Upper lobe of right lung (tissue), 1 donor: ENCODE measurements around the gene GABRE. TPM values are rescaled to one million over a fixed set of nuclear protein-coding genes. Genes with fewer than 3 reads are reported as not detected.

ENCODE experiments used
- ATAC-seq: fragments of 200-7000 bp; cut with Tn5 transposase; one replicate; pipeline ENCODE4 v1.9.1; 2020; ENCODE audit warnings: mild to moderate bottlenecking, moderate library complexity
- DNase-seq: peaks from one replicate; pipeline ENCODE4 v3.0.0-alpha.2; 2020
- H3K27ac ChIP-seq: fragments of 200-600 bp; one replicate; pipeline ENCODE4 v1.8.0; 2022
- H3K27me3 ChIP-seq: fragments of 200-600 bp; one replicate; pipeline ENCODE4 v1.8.0; 2022; ENCODE audit warnings: mild to moderate bottlenecking
- H3K36me3 ChIP-seq: fragments of 200-600 bp; one replicate; pipeline ENCODE4 v1.8.0; 2022
- H3K4me1 ChIP-seq: fragments of 200-600 bp; one replicate; pipeline ENCODE4 v1.8.0; 2022
- H3K4me3 ChIP-seq: fragments of 200-600 bp; one replicate; pipeline ENCODE4 v1.8.0; 2022; ENCODE audit warnings: mild to moderate bottlenecking
- H3K9me3 ChIP-seq: fragments of 200-600 bp; one replicate; pipeline ENCODE4 v1.8.0; 2022
- intact Hi-C: fragments of 100-400 bp; cut with DNase I; formaldehyde crosslinking; loops from one replicate; pipeline ENCODE4 v1.11.0; 2022
- total RNA-seq: library from RNA; stranded (reverse); fragmentation: NEBNext Ultra II Directional; extraction: Animal tissue kit (Norgen Biotek cat#: 25700); gene quantifications from one replicate; pipeline ENCODE4 v1.2.1, GENCODE V29; 2021
- TF ChIP-seq, protein P1 (sequence below): fragments of 200-600 bp; IDR thresholded peaks from one replicate; pipeline ENCODE4 v1.8.0; 2022; ENCODE audit warnings: antibody characterized with exemption
- donor health status: DM: no; HTN: yes; CAD: no; lungs with severe emphysema.

GABRE gene
- total RNA-seq, 1 donor from 2014 or later = 45.3 TPM

DNA sequence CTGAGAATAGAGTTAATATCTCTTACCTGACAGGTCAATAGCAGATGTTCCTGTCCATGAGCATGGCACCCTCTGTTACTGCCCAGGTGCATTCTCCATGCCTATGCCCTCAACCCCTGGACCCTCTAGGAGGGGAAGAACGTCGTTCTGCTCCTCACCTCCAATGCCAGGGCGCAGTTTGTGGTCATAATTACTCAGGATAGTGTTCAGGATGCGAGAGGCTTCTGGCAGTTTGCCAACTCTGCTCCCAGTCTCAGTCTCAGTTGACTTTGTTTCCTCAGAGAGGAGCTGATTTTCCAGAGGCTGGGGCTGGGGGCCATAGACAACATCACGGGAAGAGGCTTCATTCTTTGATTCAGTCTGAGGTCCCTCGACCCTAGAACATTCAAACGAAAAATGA lies 4.4 kb downstream of the GABRE start:
- H3K9me3 ChIP-seq = no peaks in the 10 kb centered on the region
- H3K4me3 ChIP-seq = no peak overlapping the region
- DNase-seq (no peak), ATAC-seq (no peak)
- peaks cover 8% of the 10 kb centered on the region for H3K36me3 ChIP-seq
- intact Hi-C loops = no loop called here
- no peaks in the 10 kb centered on the region for H3K4me1 ChIP-seq
- TF ChIP-seq, protein P1, sequence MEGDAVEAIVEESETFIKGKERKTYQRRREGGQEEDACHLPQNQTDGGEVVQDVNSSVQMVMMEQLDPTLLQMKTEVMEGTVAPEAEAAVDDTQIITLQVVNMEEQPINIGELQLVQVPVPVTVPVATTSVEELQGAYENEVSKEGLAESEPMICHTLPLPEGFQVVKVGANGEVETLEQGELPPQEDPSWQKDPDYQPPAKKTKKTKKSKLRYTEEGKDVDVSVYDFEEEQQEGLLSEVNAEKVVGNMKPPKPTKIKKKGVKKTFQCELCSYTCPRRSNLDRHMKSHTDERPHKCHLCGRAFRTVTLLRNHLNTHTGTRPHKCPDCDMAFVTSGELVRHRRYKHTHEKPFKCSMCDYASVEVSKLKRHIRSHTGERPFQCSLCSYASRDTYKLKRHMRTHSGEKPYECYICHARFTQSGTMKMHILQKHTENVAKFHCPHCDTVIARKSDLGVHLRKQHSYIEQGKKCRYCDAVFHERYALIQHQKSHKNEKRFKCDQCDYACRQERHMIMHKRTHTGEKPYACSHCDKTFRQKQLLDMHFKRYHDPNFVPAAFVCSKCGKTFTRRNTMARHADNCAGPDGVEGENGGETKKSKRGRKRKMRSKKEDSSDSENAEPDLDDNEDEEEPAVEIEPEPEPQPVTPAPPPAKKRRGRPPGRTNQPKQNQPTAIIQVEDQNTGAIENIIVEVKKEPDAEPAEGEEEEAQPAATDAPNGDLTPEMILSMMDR = no peak
- no peaks in the 10 kb centered on the region for H3K27me3 ChIP-seq
- no peak overlapping the region for H3K27ac ChIP-seq

- DNase-seq = no peak
- Histone ChIP-seq H3K36me3 (peaks cover 8% of the 10 kb centered on the region), H3K4me3 (no peak overlapping the region), H3K9me3 (no peaks in the 10 kb centered on the region), H3K27ac (no peak overlapping the region), H3K4me1 (no peaks in the 10 kb centered on the region), H3K27me3 (no peaks in the 10 kb centered on the region)
- intact Hi-C loops = no loop called here
- TF ChIP-seq, protein P1 = no peak
- no peak for ATAC-seq
Observed at GRCh38 chrX:151966236-151966635, 8.2 kb downstream of the GABRE start.

DNA sequence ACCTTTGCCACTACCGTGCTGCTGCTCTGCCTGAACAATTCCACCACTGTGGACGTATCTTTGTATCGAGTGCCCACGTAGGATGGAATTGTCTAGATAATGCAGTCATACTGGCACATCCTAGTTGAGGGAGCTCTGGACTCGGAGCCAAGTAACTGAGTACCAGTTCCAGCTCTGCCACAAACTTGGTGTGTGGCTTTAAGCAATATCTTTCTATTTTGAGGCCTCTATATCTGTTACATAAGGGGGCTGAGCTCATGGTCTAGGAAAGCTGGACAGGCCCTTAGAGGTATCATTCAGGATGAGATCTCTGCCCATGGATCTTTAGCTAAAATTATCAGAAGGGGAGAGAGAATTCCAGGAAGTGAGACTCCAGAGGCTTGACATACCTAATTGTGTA lies 12.4 kb downstream of the GABRE start:
- no peaks in the 10 kb centered on the region for H3K4me1 ChIP-seq
- no peak overlapping the region for H3K27ac ChIP-seq
- no peaks in the 10 kb centered on the region for H3K27me3 ChIP-seq
- ATAC-seq (no peak), DNase-seq (no peak)
- H3K9me3 ChIP-seq = no peaks in the 10 kb centered on the region
- intact Hi-C loops = no loop called here
- H3K4me3 ChIP-seq = no peak overlapping the region
- TF ChIP-seq, protein P1 = no peak
- no peaks in the 10 kb centered on the region for H3K36me3 ChIP-seq

GRCh38 chrX:151958101-151958500 lies 16.4 kb downstream of the GABRE start:
- Histone ChIP-seq H3K27me3 (no peaks in the 10 kb centered on the region), H3K4me1 (no peaks in the 10 kb centered on the region), H3K4me3 (no peak overlapping the region), H3K36me3 (no peaks in the 10 kb centered on the region), H3K27ac (no peak overlapping the region), H3K9me3 (no peaks in the 10 kb centered on the region)
- ATAC-seq (no peak), DNase-seq (no peak)
- intact Hi-C loops = no loop called here
- TF ChIP-seq, protein P1 = no peak

GRCh38 chrX:151954730-151955129 lies 19.7 kb downstream of the GABRE start:
- Histone ChIP-seq H3K4me3 (no peak overlapping the region), H3K27ac (no peak overlapping the region), H3K27me3 (no peaks in the 10 kb centered on the region), H3K9me3 (no peaks in the 10 kb centered on the region), H3K36me3 (no peaks in the 10 kb centered on the region), H3K4me1 (no peaks in the 10 kb centered on the region)
- ATAC-seq (no peak), DNase-seq (no peak)
- TF ChIP-seq, protein P1 = no peak
- intact Hi-C loops = no loop called here

GRCh38 chrX:151938172-151938571 lies 36.3 kb downstream of the GABRE start:
- TF ChIP-seq, protein P1 = no peak
- no peaks in the 10 kb centered on the region for H3K36me3 ChIP-seq

More at GRCh38 chrX:151938172-151938571, 36.3 kb downstream of the GABRE start:
- ATAC-seq (no peak), DNase-seq (no peak)
- intact Hi-C loops = no loop called here
- Histone ChIP-seq H3K4me1 (no peaks in the 10 kb centered on the region), H3K27ac (no peak overlapping the region), H3K4me3 (no peak overlapping the region), H3K27me3 (no peaks in the 10 kb centered on the region), H3K9me3 (no peaks in the 10 kb centered on the region)
